ENCODE data around the gene HES7. TPM values are rescaled to one million over a fixed set of nuclear protein-coding genes. Genes with fewer than 3 reads are reported as not detected.

Gene HES7
- polyA plus RNA-seq, 2 of the 4 experiments (the other 2 are of a cell fraction), result 0.56 to 0.72 TPM

- POLR2A ChIA-PET, result interaction anchor here (0.6 kb wide), 1 partner anchor 12 kb away, joined by 3 read pairs; no protein-coding TSS in a partner anchor
- ATAC-seq (no peak), FAIRE-seq (no peak), DNase-seq (ENCODE audit: low read depth in 1 of 2, low spot score in 1 of 2) (no peak)
- TF ChIP-seq ELK1 (IDR thresholded peaks at IDR 0.05; ENCODE audit: low read depth, low read length), result no peak
- no peak for TF ChIP-seq KDM1A (IDR thresholded peaks at IDR 0.05; ENCODE audit: low read depth)
- TF ChIP-seq HEYL (CRISPR knock-in tag; IDR thresholded peaks at IDR 0.05), result no peak
- TF ChIP-seq TP53 (CRISPR knock-in tag; IDR thresholded peaks at IDR 0.05), result no peak
- TF ChIP-seq CHD2 (IDR thresholded peaks at IDR 0.05; ENCODE audit: low read length, partially characterized antibody), result no peak
- no peak for TF ChIP-seq HOXB5 (CRISPR knock-in tag; IDR thresholded peaks at IDR 0.05)
- no peak for TF ChIP-seq ATOH8 (CRISPR knock-in tag; IDR thresholded peaks at IDR 0.05; ENCODE audit: low read depth)
- no peak for TF ChIP-seq CBX8 (IDR thresholded peaks at IDR 0.05)
- Histone ChIP-seq H3K4me3 (no peak overlapping the region), H3K27ac (no peak overlapping the region), H3K4me1 (peaks cover 29% of the 10 kb centered on the region), H3K9me3 (no peaks in the 10 kb centered on the region), H3K4me2 (no peak overlapping the region)
- WGBS (ENCODE audit: missing lambda C conversion rate), result 93% methylated on average over 29 of the region's 29 CpGs
- CTCF ChIA-PET, result interaction anchor here (1.2 to 26.5 kb wide), 5 partner anchors 3 to 70 kb away, joined by 4 to 601 read pairs (median 8); partner anchors contain the start of genes HES7, PER1 and VAMP2
Measured at GRCh38 chr17:8149419-8150193, 25.7 kb upstream of the HES7 start.

GRCh38 chr17:8148560-8148959 lies 24.7 kb upstream of the HES7 start:
- no peaks in the 10 kb centered on the region for H3K9me3 ChIP-seq
- FAIRE-seq, result no peak
- no peak overlapping the region for H3K4me2 ChIP-seq
- ChIA-PET POLR2A (no interaction called here), CTCF (interaction anchor here (0.7 to 26.5 kb wide), 6 partner anchors 5 to 33 kb away, joined by 3 to 601 read pairs (median 6); partner anchors contain the start of genes HES7, PER1 and VAMP2)
- DNase-seq (ENCODE audit: low read depth in 1 of 2, low spot score in 1 of 2), result no peak
- ATAC-seq, result no peak
- no peak overlapping the region for H3K27ac ChIP-seq
- 90% methylated on average over 12 of the region's 13 CpGs for WGBS (ENCODE audit: missing lambda C conversion rate)
- H3K4me3 ChIP-seq, result no peak overlapping the region
- no peak for TF ChIP-seq CHD4 (IDR thresholded peaks at IDR 0.05; ENCODE audit: borderline replicate concordance)
- peaks cover 21% of the 10 kb centered on the region for H3K4me1 ChIP-seq

GRCh38 chr17:8147805-8148404 lies 24.0 kb upstream of the HES7 start:
- no peak for ATAC-seq
- CTCF ChIA-PET, result interaction anchor here (0.7 to 26.5 kb wide), 7 partner anchors 5 to 33 kb away, joined by 3 to 601 read pairs (median 4); partner anchors contain the start of genes HES7, PER1 and VAMP2
- POLR2A ChIA-PET, result no interaction called here

More at GRCh38 chr17:8147805-8148404, 24.0 kb upstream of the HES7 start:
- no peak for DNase-seq (ENCODE audit: low read depth in 1 of 2, low spot score in 1 of 2)
- no peak overlapping the region for H3K27ac ChIP-seq
- no peak overlapping the region for H3K4me2 ChIP-seq
- FAIRE-seq, result no peak
- TF ChIP-seq POLR2AphosphoS2 (conservative IDR thresholded peaks at IDR 0.05; ENCODE audit: low read length), result no peak
- TF ChIP-seq FOSL2 (IDR thresholded peaks at IDR 0.05), result no peak
- no peak for TF ChIP-seq FOSL2 (CRISPR knock-in tag; IDR thresholded peaks at IDR 0.05)
- no peak for TF ChIP-seq EHF (CRISPR knock-in tag; IDR thresholded peaks at IDR 0.05)
- TF ChIP-seq FOXS1 (CRISPR knock-in tag; IDR thresholded peaks at IDR 0.05), result no peak
- TF ChIP-seq TP53 (CRISPR knock-in tag; IDR thresholded peaks at IDR 0.05), result no peak
- TF ChIP-seq CHD2 (IDR thresholded peaks at IDR 0.05; ENCODE audit: low read length, partially characterized antibody), result no peak
- no peak for TF ChIP-seq USF2 (IDR thresholded peaks at IDR 0.05)
- WGBS (ENCODE audit: missing lambda C conversion rate), result 85% methylated on average over 13 of the region's 13 CpGs
- H3K4me3 ChIP-seq, result no peak overlapping the region
- peaks cover 15% of the 10 kb centered on the region for H3K4me1 ChIP-seq
- H3K9me3 ChIP-seq, result no peaks in the 10 kb centered on the region

All from A549 (cell line).